ENCODE measurements around the gene ELFN2. TPM values are rescaled to one million over a fixed set of nuclear protein-coding genes. Genes with fewer than 3 reads are reported as not detected.

ELFN2 gene
- total RNA-seq (2022; extraction: Qiagen RNA extraction; ENCODE audit: low read depth): 5.9 to 8.8 TPM (median 7.0 TPM) in 5 replicates

GRCh38 chr22:37427135-37427710, at the start of gene ELFN2:
ELFN2 (minus strand) TSS chr22:37427479; CDS start chr22:37375534, 51,945 bp downstream.

Other genes starting within 250 kb of the ELFN2 start
- gene C1QTNF6, start 239.2 kb downstream of the ELFN2 start, total RNA-seq (2022; extraction: Qiagen RNA extraction; ENCODE audit: low read depth): 8.0 to 14.2 TPM (median 13.7 TPM) in 5 replicates
- not detected in 5 replicates for gene SSTR3, start 215.0 kb downstream of the ELFN2 start, total RNA-seq (2022; extraction: Qiagen RNA extraction; ENCODE audit: low read depth)
- 0.14 to 0.43 TPM (median 0.22 TPM) in 4 of 5 replicates, not detected in the other for gene RAC2, start 183.2 kb downstream of the ELFN2 start, total RNA-seq (2022; extraction: Qiagen RNA extraction; ENCODE audit: low read depth)
- gene CYTH4, start 145.0 kb downstream of the ELFN2 start, total RNA-seq (2022; extraction: Qiagen RNA extraction; ENCODE audit: low read depth): 0.59 to 1.9 TPM (median 0.90 TPM) in 5 replicates
- 2.2 to 2.5 TPM (median 2.3 TPM) in 5 replicates for gene MFNG, start 58.9 kb upstream of the ELFN2 start, total RNA-seq (2022; extraction: Qiagen RNA extraction; ENCODE audit: low read depth)
- 30.4 to 40.6 TPM (median 38.7 TPM) in 5 replicates for gene CARD10, start 91.9 kb upstream of the ELFN2 start, total RNA-seq (2022; extraction: Qiagen RNA extraction; ENCODE audit: low read depth)
- 25.8 to 35.9 TPM (median 33.4 TPM) in 5 replicates for gene CDC42EP1, start 133.0 kb upstream of the ELFN2 start, total RNA-seq (2022; extraction: Qiagen RNA extraction; ENCODE audit: low read depth)
- 0.25 TPM in 1 of 5 replicates, not detected in the others for gene LGALS2, start 152.6 kb upstream of the ELFN2 start, total RNA-seq (2022; extraction: Qiagen RNA extraction; ENCODE audit: low read depth)
- 18.0 to 24.8 TPM (median 22.4 TPM) in 5 replicates for gene GGA1, start 181.4 kb upstream of the ELFN2 start, total RNA-seq (2022; extraction: Qiagen RNA extraction; ENCODE audit: low read depth)
- 1.3 to 2.8 TPM (median 2.2 TPM) in 5 replicates for gene SH3BP1, start 212.2 kb upstream of the ELFN2 start, total RNA-seq (2022; extraction: Qiagen RNA extraction; ENCODE audit: low read depth)
- 14.3 to 18.5 TPM (median 17.2 TPM) in 5 replicates for gene PDXP, start 231.2 kb upstream of the ELFN2 start, total RNA-seq (2022; extraction: Qiagen RNA extraction; ENCODE audit: low read depth)
- gene LGALS1, start 248.2 kb upstream of the ELFN2 start, total RNA-seq (2022; extraction: Qiagen RNA extraction; ENCODE audit: low read depth): 1,260 to 1,466 TPM (median 1,297 TPM) in 5 replicates

Data from A549 treated with GW870086 at 1 μM for 4 hours (cell line).